Posterior vena cava (tissue), 2 donors: ENCODE data around the gene SKAP2. TPM values are rescaled to one million over a fixed set of nuclear protein-coding genes. Genes with fewer than 3 reads are reported as not detected.

Source experiments
- DNase-seq: peaks from one replicate; pipeline ENCODE4 v3.0.0-alpha.2; 2020; ENCODE audit warnings: low spot score
- intact Hi-C, 2 donors: fragments of 100-400 bp; cut with DNase I; formaldehyde crosslinking; loops; one replicate each; pipeline versions ENCODE4 v1.14.1 to v1.14.2; 2022 to 2023
- total RNA-seq, 2 donors: library from RNA; stranded (reverse); fragmentation: NEBNext Ultra II Directional; extraction: Animal tissue kit (Norgen Biotek cat#: 25700); gene quantifications; one replicate each; pipeline ENCODE4 v1.2.1, GENCODE V29; 2021
- donor health status: DM: yes; HTN: yes; CAD: no.
- donor health status: DM: yes; HTN: yes; CAD: no.

The SKAP2 gene
- total RNA-seq, 2 donors from 2014 or later = 40.9 to 48.8 TPM

DNA sequence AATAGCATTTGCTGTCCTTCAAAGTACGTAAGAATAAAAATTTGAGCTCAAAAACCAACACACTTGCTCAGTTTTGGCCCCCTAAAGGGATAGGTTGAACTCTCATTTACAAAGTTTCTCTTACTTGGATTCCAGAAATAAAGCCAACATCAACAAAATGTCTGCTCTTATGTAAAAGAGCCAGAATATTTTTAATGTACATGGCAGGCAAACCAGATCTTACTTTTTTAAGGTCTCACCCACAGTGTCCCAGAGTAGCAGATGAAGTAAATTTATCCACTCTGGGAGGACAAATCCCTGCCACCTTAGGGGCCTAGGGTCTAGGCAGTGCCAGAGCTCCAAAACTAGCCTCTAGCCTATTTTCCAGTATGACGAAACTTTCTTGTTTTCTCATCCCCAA, 159.6 kb downstream of the SKAP2 start:
- intact Hi-C loops = no loop called here
- DNase-seq = no peak

DNA sequence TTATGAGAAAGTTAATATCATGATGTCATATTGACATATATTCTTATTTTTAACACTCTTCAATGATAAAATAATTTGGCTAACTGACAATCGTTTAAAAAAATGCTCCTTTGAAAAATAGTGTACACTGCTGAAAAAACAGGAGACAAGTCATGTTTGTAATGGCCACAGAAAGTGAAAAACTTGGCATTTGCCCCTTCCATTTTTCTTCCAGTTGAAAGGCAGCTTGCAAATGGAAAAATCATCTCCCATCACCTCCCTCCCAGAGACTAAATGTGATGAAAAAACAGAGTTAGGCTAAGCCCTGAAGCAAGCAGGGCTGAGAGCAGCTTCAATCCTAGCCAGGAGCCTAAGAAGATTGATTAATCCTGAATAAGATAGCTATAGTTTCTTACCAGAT, 160.4 kb downstream of the SKAP2 start:
- DNase-seq = no peak
- intact Hi-C loops = no loop called here

DNA sequence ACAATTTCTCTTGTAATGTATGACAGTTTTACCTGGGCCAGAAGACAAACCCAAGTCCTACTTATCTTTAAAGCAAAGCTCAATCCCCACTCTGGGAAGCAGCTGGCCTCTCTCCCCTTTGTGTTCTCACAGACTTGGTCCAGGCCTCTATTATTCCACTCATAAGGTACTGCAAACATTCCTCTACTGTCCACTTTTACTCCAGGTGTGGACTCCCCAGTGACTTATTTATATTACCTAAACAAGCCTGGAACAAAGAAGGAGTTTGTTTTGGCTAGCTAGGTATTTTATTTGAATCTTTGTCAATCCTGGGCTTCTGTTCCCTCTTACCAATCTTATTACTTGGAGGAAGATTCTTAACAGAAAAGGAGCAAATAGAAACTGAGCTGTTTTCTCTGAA, 163.5 kb downstream of the SKAP2 start:
- intact Hi-C loops = no loop called here
- no peak for DNase-seq

DNA sequence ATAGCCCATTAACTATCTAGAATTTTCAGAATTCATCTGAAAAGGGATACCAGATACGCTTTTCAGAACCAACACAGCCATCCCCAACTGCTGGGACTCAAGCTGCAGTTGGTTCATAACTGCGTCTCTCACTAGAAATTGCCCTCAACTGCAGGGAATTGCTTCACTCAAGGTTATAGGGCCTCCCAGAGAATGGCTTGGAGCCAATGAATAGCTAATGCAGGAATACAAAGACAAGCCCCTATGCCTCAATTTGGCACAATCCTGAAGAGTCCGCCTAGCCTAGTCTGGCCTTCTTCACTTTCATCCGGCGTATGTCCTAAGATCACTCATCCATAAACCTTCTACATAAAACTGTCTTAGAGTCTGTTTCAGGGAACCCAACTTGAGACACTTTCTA, 164.0 kb downstream of the SKAP2 start:
- intact Hi-C loops = no loop called here
- no peak for DNase-seq

DNA sequence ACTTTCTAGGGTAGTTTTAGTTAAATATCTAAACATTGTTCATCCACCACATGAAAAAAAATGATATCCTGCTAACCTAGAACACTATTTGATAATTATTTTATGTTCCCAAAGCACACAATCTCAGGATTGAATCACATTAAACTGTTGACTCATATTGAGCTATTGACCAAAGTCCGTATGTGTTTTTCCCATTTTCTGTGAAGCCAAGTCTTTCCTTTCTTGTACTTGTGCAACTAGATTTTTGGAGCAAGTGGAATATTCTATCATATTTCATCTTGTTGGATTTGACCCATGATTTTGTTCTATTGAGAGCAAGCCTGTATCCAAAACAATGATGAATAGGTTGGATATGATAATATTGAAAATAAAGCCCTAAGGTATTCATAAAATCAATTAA, 164.6 kb downstream of the SKAP2 start:
- intact Hi-C loops = no loop called here
- DNase-seq = no peak

DNA sequence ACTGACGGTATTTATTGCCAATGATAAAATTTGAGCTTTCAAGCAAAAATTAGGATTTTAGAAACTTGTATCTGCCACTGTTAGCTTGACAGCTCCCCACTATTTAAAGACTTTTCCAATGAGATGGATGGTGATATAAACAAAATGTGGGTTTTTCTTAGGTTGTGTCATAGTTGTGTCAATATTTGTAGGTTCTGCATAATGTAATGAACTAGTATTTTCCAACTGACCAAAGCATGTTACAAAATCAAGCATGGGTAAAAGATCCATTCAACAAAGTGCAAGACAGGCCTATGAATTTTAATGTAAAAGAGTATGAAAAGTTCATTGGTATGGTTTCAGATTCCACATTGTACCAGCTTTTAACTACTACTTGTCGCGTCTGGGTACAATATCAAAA, 165.6 kb downstream of the SKAP2 start:
- intact Hi-C loops = no loop called here
- DNase-seq = no peak

- intact Hi-C loops = no loop called here
- no peak for DNase-seq
These were observed 166.2 kb downstream of the SKAP2 start for GRCh38 chr7:26698194-26698593.

DNA sequence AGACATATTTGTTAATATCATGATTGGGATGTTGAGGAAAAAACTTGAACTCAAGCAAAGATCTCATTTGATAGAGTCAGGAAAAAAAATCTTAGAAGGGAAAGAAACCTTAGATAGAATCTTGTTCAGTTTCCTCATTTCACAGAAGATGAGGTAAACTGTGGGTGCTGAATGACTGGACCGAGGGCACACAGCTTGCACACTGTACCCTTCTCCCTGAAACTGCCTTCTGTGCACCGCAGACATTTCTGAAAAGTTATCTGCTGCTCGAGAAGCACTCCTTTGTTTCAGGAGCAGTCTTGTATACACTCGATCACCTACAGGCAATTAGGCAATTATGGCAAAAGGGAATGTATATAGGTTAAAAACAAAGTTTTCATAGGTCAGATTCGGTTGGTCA, 167.4 kb downstream of the SKAP2 start:
- no peak for DNase-seq
- intact Hi-C loops = no loop called here

GRCh38 chr7:26696161-26696560, 168.2 kb downstream of the SKAP2 start:
- no peak for DNase-seq
- intact Hi-C loops = no loop called here

GRCh38 chr7:26694713-26695112, 169.7 kb downstream of the SKAP2 start:
- intact Hi-C loops = no loop called here
- DNase-seq = no peak

DNA sequence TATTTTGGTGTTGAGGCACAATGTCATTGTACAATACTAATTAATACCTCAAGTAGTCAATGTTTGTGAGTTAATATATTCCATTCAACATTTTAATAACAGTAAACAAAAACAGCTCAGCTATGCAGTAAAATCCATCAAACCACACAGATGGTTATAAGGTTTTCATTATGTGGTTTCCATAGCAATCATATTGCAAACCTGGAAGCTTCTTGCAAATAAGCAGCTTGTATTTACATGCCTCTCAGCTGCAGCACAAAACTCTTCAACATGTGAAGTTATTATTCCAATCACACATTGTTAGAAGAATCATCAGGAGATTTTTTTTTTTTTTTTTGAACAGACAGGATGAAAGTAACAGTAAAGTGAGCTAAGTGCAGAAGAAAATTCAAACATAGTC, 170.2 kb downstream of the SKAP2 start:
- intact Hi-C loops = no loop called here
- no peak for DNase-seq

GRCh38 chr7:26691886-26692285, 172.5 kb downstream of the SKAP2 start:
- intact Hi-C loops = no loop called here
- DNase-seq = no peak

GRCh38 chr7:26691406-26691805, 173.0 kb downstream of the SKAP2 start:
- intact Hi-C loops = no loop called here
- DNase-seq = no peak

GRCh38 chr7:26690135-26690805, 174.1 kb downstream of the SKAP2 start:
- intact Hi-C loops = no loop called here
- DNase-seq = no peak

DNA sequence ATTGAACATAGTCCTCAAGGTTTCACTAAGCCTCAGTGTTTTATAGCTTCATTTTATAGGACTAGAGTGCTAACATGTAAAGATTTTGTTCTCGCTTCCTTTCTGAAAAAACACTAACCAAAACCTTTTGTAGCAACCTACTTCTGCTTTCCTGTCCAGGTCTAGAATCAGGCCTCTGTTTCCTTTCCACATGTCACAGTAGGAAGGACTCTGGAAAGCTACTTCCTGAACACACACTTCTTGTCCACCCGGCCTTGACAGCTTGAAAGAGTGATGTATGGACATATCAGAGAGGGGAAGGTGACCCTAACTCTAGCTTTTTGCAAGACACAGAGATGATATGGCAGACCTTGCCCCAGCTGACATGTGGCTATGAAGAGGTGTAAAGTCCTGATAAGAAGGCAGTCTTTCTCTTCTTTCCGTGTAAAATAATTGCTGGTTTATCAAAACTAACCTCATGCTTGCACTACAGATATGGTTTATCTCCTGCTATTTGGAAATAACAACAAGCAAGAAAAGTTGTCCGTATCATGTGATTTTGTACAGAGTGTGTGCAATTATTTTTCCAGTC, 175.4 kb downstream of the SKAP2 start:
- intact Hi-C loops = no loop called here
- no peak for DNase-seq

DNA sequence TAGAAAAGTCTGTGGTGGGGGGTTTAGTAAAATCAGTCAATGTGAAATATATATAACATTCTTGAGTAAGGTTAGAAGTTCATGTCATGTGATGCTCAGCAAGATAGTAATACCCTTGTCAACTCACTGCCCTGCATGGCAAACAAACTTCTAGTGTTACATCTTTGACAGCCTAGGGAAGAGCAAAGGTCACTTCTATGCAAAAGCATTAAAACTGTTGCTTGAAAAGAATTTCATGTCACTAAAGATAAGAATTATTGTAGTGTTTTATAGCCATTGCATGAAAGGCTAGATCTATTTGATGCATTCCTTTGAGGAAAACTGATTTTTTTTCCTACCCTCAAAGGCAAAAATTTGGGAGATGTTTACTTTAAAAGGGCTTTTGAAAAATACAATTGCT, 176.0 kb downstream of the SKAP2 start:
- DNase-seq = no peak
- intact Hi-C loops = no loop called here

DNA sequence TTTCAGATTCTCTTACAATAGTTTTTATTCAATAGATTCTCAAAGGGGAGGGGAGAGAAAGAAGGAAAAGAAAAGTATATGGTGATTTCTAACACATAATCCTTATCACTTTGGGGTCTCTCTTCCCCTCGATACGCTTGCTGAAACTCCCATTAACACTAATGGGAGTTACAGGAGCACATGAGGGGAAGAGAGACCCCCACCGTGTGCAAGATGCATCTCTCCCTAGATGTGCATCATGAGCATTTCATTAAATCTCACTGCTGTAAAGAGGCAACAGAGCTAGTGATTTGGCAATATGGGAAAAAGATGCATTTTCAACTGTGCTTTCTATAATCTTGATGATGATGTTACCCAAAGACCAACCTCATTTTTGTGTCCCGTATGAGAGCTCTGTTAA, 177.4 kb downstream of the SKAP2 start:
- no peak for DNase-seq
- intact Hi-C loops = no loop called here

DNA sequence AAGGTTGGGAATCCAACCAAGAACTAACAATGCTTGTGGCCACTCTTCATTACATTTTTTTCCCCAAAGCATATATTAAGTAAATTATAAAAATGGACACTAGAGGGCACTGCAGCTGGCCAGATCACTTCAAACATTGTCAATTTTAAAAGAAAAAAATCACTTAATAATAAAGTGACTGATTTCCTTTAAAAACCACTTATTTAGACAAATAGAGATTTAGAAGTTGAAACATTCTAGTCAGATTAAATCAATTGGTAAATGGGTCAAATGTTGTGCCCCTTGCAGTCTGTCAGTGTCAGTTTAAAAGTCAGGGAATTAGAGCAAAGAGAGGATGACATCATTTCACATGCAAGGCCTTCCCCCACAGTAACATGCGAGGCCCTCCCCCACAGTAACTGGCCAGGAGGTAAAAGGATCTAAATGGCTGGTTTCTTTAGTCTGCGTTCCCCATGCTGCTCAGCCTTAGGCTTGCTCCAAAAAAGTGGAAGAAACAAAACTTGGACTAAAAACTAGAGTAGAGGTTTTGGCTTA, 177.9 kb downstream of the SKAP2 start:
- DNase-seq = no peak
- intact Hi-C loops = no loop called here

GRCh38 chr7:26685606-26686005, 178.8 kb downstream of the SKAP2 start:
- no peak for DNase-seq
- intact Hi-C loops = no loop called here

GRCh38 chr7:26684447-26684846, 179.9 kb downstream of the SKAP2 start:
- no peak for DNase-seq
- intact Hi-C loops = loop anchor here in 1 of 2 donors (1.0 kb wide), 1 partner anchor 460 kb away; no protein-coding TSS in a partner anchor

DNA sequence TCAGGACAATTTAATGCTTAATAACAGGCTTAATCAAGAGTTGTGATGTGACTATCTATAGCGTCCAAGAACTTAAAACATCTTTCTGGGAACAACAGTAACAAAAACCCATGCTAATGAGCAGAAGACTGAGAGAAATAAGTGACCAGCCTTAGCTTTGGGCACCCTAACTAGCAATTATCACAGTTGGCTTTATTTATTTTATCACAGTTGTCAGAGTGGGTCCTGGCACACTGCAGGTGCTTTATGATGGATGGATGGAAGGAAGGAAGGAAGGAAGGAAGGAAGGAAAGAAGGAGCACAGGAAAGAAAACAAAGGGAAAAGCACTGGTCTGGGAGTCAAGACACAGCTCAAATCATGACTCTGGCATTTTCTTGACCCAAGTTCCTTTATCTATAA, 181.1 kb downstream of the SKAP2 start:
- no peak for DNase-seq
- intact Hi-C loops = no loop called here
